Activated T-cell treated with anti-CD3 and anti-CD28 coated beads, Interleukin-2, amount 50 U/mL, for 72 hours (primary cell): ENCODE data around the gene DESI1. TPM values are rescaled to one million over a fixed set of nuclear protein-coding genes. Genes with fewer than 3 reads are reported as not detected.

Source experiments
- ATAC-seq, 2 donors: fragments of 150-1000 bp; cut with Tn5 transposase; replicated peaks in 1 of 2; 2 replicates each; pipeline ENCODE4 v1.10.0; 2021; ENCODE audit warnings: moderate library complexity in 2 of 2, mild to moderate bottlenecking in 1 of 2
- DNase-seq, 2 donors: peaks; one replicate each; pipeline ENCODE4 v3.0.0; 2021 to 2022; ENCODE audit warnings: mixed read lengths in 1 of 2
- H3K27ac Mint-ChIP-seq: one replicate; pipeline ENCODE4 v1.8.0; 2022; ENCODE audit warnings: mild to moderate bottlenecking, moderate library complexity, mixed read lengths
- H3K27me3 Mint-ChIP-seq: one replicate; pipeline ENCODE4 v1.8.0; 2022; ENCODE audit warnings: low read depth, mixed read lengths
- H3K36me3 Mint-ChIP-seq, 2 donors: one replicate each; pipeline ENCODE4 v1.8.0; 2022; ENCODE audit warnings: mixed read lengths in 2 of 2, mild to moderate bottlenecking in 1 of 2; ENCODE audit not compliant: insufficient read depth in 2 of 2
- H3K4me1 Mint-ChIP-seq: one replicate; pipeline ENCODE4 v1.8.0; 2022; ENCODE audit warnings: low read depth, mixed read lengths
- H3K4me3 Mint-ChIP-seq, 2 donors: one replicate each; pipeline ENCODE4 v1.8.0; 2022; ENCODE audit warnings: mild to moderate bottlenecking in 2 of 2, mixed read lengths in 2 of 2, moderate library complexity in 2 of 2
- H3K9me3 Mint-ChIP-seq, 2 donors: one replicate each; pipeline ENCODE4 v1.8.0; 2022; ENCODE audit warnings: mixed read lengths in 2 of 2
- total RNA-seq, 2 donors: library from RNA; stranded (reverse); gene quantifications; one replicate each; pipeline ENCODE4 v1.2.3, GENCODE V29; 2022

DESI1 gene
- total RNA-seq, 2 donors from 2014 or later, result 52.6 to 65.7 TPM

DNA sequence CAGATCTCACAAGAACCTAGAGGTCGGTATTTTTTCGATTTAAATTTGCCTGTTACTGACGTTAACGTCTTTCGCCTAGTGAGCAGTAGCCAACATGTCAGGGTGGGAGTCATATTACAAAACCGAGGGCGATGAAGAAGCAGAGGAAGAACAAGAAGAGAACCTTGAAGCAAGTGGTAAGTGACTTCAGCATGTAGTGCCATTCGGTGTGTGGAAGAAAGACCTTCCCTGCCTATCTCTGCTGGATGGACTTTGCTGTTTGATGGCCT, 1.0 kb upstream of the DESI1 start:
- Mint-ChIP-seq H3K27me3 (no peaks in the 10 kb centered on the region), H3K4me3 (peak overlapping the region; percentile 95 to 99), H3K36me3 (peaks cover 7 to 17% of the 10 kb centered on the region in 2 donors), H3K4me1 (peaks cover 52% of the 10 kb centered on the region), H3K27ac (peak overlapping the region; percentile 97), H3K9me3 (no peaks in the 10 kb centered on the region)
- ATAC-seq, result no peak
- no peak for DNase-seq

- peak; percentile 93 for ATAC-seq
- no peaks in the 10 kb centered on the region for H3K9me3 Mint-ChIP-seq
- no peaks in the 10 kb centered on the region for H3K27me3 Mint-ChIP-seq
- H3K4me3 Mint-ChIP-seq, result peak within 1 kb of the TSS; percentile 95 to 99
- peak within 1 kb of the TSS; percentile 97 for H3K27ac Mint-ChIP-seq
- peaks cover 55% of the 10 kb centered on the region for H3K4me1 Mint-ChIP-seq
- H3K36me3 Mint-ChIP-seq, result peaks cover 7 to 16% of the 10 kb centered on the region in 2 donors
- DNase-seq, result peak; percentile 99 to 100
These were observed 462 bp upstream of the DESI1 start, which contains the start of gene XRCC6 for GRCh38 chr22:41621099-41621910. Gene XRCC6, plus strand, starts transcription at chr22:41621295. Its CDS starts 710 bp downstream, at chr22:41622005.

DNA sequence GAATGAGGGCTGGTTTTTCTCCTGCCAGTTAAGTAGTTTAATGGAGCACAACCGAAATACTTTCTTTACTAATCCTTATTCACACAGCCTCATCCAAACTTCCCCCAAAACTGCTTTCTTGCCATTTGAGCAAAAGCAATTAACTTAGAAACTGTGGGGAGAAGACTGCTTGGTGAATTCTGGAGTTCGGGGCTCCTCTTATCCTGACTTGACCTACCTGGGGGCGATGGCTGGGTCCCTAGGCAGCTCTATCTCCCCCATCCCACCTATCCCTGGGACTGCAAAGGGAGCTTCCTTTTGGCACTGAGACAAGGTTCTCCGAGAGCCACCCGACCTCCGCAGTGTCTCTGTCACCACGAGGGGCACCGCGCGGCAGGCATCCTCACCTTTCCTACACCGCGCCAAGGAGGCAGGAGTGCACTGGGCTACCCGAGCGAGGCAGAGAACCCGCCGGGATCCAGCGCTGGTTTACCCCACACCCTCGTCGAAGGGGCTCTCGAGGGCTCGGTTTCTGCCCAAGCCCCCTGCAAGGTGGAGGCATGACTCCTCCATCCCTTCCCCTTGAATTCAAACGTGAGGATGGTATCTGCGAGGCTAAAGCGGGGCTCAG, 759 bp downstream of the DESI1 start:
- peaks cover 7 to 14% of the 10 kb centered on the region in 2 donors for H3K36me3 Mint-ChIP-seq
- H3K4me1 Mint-ChIP-seq, result peaks cover 55% of the 10 kb centered on the region
- H3K4me3 Mint-ChIP-seq, result peak overlapping the region; percentile 95 to 99
- peak overlapping the region; percentile 96 for H3K27ac Mint-ChIP-seq
- ATAC-seq (peak; percentile 18 to 32), DNase-seq (peak; percentile 56 to 60)
- H3K27me3 Mint-ChIP-seq, result no peaks in the 10 kb centered on the region
- no peaks in the 10 kb centered on the region for H3K9me3 Mint-ChIP-seq

DNA sequence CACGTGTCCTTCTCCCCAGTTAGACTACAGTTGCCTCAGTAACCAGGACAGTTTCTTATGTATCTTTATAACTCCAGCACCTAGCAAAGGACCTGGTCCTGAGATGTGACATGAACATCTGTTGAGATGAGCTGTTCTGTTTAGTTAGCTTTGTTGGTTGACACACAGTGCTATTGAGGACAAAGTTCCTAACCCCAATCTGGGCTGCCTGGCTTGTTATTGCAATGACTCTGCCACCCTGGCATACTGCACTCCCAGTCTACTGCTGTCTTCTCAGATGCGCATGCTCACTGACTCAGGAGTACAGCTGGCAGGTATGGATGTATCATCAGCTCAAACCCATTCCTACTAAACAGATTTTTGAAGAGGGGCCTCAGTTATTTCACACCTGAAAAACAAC, 7.4 kb downstream of the DESI1 start:
- Mint-ChIP-seq H3K27me3 (no peaks in the 10 kb centered on the region), H3K9me3 (no peaks in the 10 kb centered on the region), H3K36me3 (peaks cover 0 to 3% of the 10 kb centered on the region in 2 donors), H3K4me1 (peaks cover 21% of the 10 kb centered on the region), H3K4me3 (no peak overlapping the region), H3K27ac (no peak overlapping the region)
- ATAC-seq (no peak), DNase-seq (no peak)

- H3K36me3 Mint-ChIP-seq, result peaks cover 0 to 5% of the 10 kb centered on the region in 2 donors
- H3K4me1 Mint-ChIP-seq, result peaks cover 18% of the 10 kb centered on the region
- H3K27me3 Mint-ChIP-seq, result no peaks in the 10 kb centered on the region
- no peak overlapping the region for H3K4me3 Mint-ChIP-seq
- no peak overlapping the region for H3K27ac Mint-ChIP-seq
- no peak for ATAC-seq
- DNase-seq, result no peak
- H3K9me3 Mint-ChIP-seq, result no peaks in the 10 kb centered on the region
These were observed 8.1 kb downstream of the DESI1 start for GRCh38 chr22:41612603-41613306.

GRCh38 chr22:41608386-41608785, 12.5 kb downstream of the DESI1 start:
- no peak for ATAC-seq
- Mint-ChIP-seq H3K4me3 (no peak overlapping the region), H3K4me1 (peaks cover 28% of the 10 kb centered on the region), H3K27me3 (no peaks in the 10 kb centered on the region), H3K27ac (no peak overlapping the region), H3K9me3 (no peaks in the 10 kb centered on the region), H3K36me3 (peaks cover 10 to 24% of the 10 kb centered on the region in 2 donors)
- no peak for DNase-seq

DNA sequence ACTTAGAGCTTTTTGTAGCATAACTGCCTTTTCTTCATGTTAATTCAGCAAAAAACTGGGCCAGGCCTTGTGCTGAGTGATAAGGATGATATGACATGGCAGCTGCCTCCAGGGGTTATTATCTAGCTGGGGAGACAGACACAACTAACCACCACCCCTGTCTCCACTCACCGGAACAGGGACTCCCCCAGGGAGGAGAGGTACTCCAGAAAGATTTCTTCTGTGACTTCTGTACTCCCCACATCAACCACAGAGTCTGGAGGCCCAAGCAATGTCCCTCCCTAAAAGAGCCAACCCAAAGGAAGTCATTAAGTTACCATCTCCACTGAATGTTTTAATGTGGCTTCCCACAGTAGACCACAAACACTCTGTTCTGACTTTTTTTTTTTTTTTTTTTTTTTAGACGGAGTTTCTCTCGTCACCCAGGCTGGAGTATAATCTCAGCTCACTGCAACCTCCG, 16.9 kb downstream of the DESI1 start:
- peak; percentile 99 to 100 for ATAC-seq
- peaks cover 22 to 47% of the 10 kb centered on the region in 2 donors for H3K36me3 Mint-ChIP-seq
- DNase-seq, result peak; percentile 74 to 83
- H3K27me3 Mint-ChIP-seq, result no peaks in the 10 kb centered on the region
- H3K4me3 Mint-ChIP-seq, result peak overlapping the region in 1 of 2 donors; percentile 5
- no peaks in the 10 kb centered on the region for H3K9me3 Mint-ChIP-seq
- H3K4me1 Mint-ChIP-seq, result peaks cover 45% of the 10 kb centered on the region
- peak overlapping the region; percentile 92 for H3K27ac Mint-ChIP-seq

DNA sequence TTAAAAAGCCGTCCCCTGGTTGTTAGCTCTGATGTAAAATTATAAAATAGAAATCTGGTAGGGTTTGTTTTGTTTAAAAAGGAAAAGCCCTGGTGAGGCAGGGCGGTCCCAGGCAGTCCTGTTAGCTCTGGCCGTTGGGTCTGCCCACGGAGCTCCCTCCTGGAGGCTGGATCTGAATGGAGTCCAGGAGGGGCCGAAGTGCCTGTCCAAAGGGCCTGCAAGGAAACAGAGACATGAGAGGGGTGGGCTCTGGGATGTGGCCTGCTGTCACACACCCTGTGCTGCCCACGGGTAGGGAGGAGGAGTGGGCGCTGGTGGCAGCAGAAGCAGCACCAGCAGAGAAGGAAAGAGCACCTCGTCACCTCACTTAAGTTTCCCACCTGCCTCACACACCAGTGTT, 19.9 kb downstream of the DESI1 start:
- H3K4me1 Mint-ChIP-seq, result peaks cover 47% of the 10 kb centered on the region
- ATAC-seq (no peak), DNase-seq (no peak)
- no peak overlapping the region for H3K4me3 Mint-ChIP-seq
- peaks cover 20 to 37% of the 10 kb centered on the region in 2 donors for H3K36me3 Mint-ChIP-seq
- H3K27ac Mint-ChIP-seq, result no peak overlapping the region
- no peaks in the 10 kb centered on the region for H3K9me3 Mint-ChIP-seq
- H3K27me3 Mint-ChIP-seq, result no peaks in the 10 kb centered on the region

GRCh38 chr22:41598891-41599635, 21.8 kb downstream of the DESI1 start:
- Mint-ChIP-seq H3K4me1 (peaks cover 31% of the 10 kb centered on the region), H3K36me3 (peaks cover 12 to 25% of the 10 kb centered on the region in 2 donors)

GRCh38 chr22:41598081-41598480, 22.8 kb downstream of the DESI1 start:
- ATAC-seq, result no peak

More at GRCh38 chr22:41598891-41599635, 21.8 kb downstream of the DESI1 start:
- ATAC-seq (no peak), DNase-seq (no peak)
- H3K9me3 Mint-ChIP-seq, result no peaks in the 10 kb centered on the region
- no peak overlapping the region for H3K4me3 Mint-ChIP-seq
- H3K27me3 Mint-ChIP-seq, result no peaks in the 10 kb centered on the region
- no peak overlapping the region for H3K27ac Mint-ChIP-seq

GRCh38 chr22:41597635-41597953, 23.2 kb downstream of the DESI1 start:
- Mint-ChIP-seq H3K4me1 (peaks cover 17% of the 10 kb centered on the region), H3K9me3 (no peaks in the 10 kb centered on the region), H3K27ac (no peak overlapping the region), H3K27me3 (no peaks in the 10 kb centered on the region), H3K36me3 (peaks cover 5 to 17% of the 10 kb centered on the region in 2 donors), H3K4me3 (no peak overlapping the region)
- no peak for DNase-seq
- peak in 1 of 2 donors; percentile 15 for ATAC-seq

More at GRCh38 chr22:41598081-41598480, 22.8 kb downstream of the DESI1 start:
- H3K36me3 Mint-ChIP-seq, result peaks cover 9 to 22% of the 10 kb centered on the region in 2 donors
- peaks cover 21% of the 10 kb centered on the region for H3K4me1 Mint-ChIP-seq
- no peaks in the 10 kb centered on the region for H3K27me3 Mint-ChIP-seq
- H3K9me3 Mint-ChIP-seq, result no peaks in the 10 kb centered on the region
- no peak overlapping the region for H3K27ac Mint-ChIP-seq
- no peak for DNase-seq
- H3K4me3 Mint-ChIP-seq, result no peak overlapping the region

GRCh38 chr22:41596776-41597634, 23.8 kb downstream of the DESI1 start:
- peak; percentile 72 to 78 for ATAC-seq
- no peak overlapping the region for H3K4me3 Mint-ChIP-seq
- DNase-seq, result peak; percentile 45 to 50
- no peak overlapping the region for H3K27ac Mint-ChIP-seq
- H3K9me3 Mint-ChIP-seq, result no peaks in the 10 kb centered on the region
- peaks cover 2 to 11% of the 10 kb centered on the region in 2 donors for H3K36me3 Mint-ChIP-seq
- H3K4me1 Mint-ChIP-seq, result peaks cover 14% of the 10 kb centered on the region
- no peaks in the 10 kb centered on the region for H3K27me3 Mint-ChIP-seq
